K562 (cell line): ENCODE results near the gene STK31.

Experiments used
- POLR2AphosphoS5 ChIP-seq: IDR thresholded peaks from 2 replicates; pipeline ENCODE4 v1.6.1; 2011; ENCODE audit warnings: mild to moderate bottlenecking, low read depth, low read length, moderate library complexity; ENCODE audit not compliant: control insufficient read depth, insufficient read depth
- TCF7L2 ChIP-seq: fragments of 150-350 bp; IDR thresholded peaks from 2 replicates; pipeline ENCODE4 v1.6.1; 2016; ENCODE audit warnings: low read depth, mild to moderate bottlenecking, low read length, moderate library complexity
- ZFX ChIP-seq: sonication (generic); formaldehyde crosslinking; IDR thresholded peaks from 2 replicates; pipeline ENCODE4 v1.8.0; 2022; ENCODE audit warnings: mild to moderate bottlenecking, missing genetic modification reagents, moderate library complexity

DNA sequence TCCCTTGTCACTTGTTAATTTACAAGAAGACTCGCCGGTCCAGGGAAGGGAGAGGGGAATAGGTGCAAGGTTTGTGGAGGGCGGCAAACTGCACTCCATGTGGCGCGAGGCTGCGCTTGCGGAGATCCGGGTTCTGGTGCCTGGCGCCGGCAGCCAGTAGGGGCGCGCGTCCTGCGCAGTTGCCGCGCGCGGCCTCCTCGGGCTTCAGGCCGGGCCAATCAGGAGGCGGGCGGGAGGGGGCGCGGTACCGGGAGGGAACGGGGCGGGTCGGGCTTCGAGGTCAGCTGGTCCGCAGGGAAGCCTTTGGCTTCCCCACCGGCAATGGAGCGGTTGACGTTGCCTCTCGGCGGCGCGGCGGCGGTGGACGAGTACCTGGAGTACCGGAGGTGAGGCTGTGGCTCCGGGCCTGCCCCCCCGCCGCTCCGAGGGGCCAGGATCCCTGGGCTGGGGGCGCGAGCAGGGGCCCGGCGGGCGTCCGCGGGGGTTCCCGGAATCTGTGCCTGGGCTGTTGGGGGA is 30.1 kb upstream of the STK31 start, which contains the start of gene FAM221A:
- TF ChIP-seq POLR2AphosphoS5: no peak
- no peak for TF ChIP-seq TCF7L2
- no peak for TF ChIP-seq ZFX (CRISPR knock-in tag)
